ENCODE measurements around the gene TEAD1. TPM values are rescaled to one million over a fixed set of nuclear protein-coding genes. Genes with fewer than 3 reads are reported as not detected.
A peak's percentile ranks its signal among the peaks of the same experiment; 100 is the strongest.

TEAD1 gene
- total RNA-seq, 6 donors from 2014 or later, result 53.5 to 141 (median 80.2) TPM

DNA sequence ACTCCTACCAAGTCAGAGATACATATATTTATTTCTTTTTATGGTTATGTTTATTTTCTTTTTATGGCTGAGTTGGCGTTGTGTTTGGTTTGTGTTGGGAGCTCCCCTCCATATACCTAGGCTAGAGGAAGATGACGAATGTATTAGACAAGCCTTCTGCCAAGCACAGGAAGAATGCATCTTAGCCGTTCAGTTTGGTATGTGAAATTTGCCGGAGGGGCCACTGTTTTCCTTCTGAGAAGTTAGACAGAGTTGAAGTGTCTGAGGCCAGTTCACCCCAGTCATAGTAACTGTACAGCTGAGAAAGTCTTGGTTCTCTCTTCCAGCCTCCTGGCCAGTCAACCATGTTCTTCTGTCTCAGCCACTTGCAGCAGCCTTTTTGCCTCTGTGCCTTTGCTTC is 29.8 kb downstream of the TEAD1 start:
- no peak overlapping the region for H3K4me3 ChIP-seq
- TF ChIP-seq POLR2AphosphoS5 (IDR thresholded peaks at IDR 0.05), result no peak
- TF ChIP-seq, protein P1, sequence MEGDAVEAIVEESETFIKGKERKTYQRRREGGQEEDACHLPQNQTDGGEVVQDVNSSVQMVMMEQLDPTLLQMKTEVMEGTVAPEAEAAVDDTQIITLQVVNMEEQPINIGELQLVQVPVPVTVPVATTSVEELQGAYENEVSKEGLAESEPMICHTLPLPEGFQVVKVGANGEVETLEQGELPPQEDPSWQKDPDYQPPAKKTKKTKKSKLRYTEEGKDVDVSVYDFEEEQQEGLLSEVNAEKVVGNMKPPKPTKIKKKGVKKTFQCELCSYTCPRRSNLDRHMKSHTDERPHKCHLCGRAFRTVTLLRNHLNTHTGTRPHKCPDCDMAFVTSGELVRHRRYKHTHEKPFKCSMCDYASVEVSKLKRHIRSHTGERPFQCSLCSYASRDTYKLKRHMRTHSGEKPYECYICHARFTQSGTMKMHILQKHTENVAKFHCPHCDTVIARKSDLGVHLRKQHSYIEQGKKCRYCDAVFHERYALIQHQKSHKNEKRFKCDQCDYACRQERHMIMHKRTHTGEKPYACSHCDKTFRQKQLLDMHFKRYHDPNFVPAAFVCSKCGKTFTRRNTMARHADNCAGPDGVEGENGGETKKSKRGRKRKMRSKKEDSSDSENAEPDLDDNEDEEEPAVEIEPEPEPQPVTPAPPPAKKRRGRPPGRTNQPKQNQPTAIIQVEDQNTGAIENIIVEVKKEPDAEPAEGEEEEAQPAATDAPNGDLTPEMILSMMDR (IDR thresholded peaks at IDR 0.05), result no peak
- no peak for TF ChIP-seq POLR2A (IDR thresholded peaks at IDR 0.05)
- no peak for TF ChIP-seq EP300 (IDR thresholded peaks at IDR 0.05)
- H3K27ac ChIP-seq, result no peak overlapping the region
- H3K36me3 ChIP-seq, result no peaks in the 10 kb centered on the region
- no peaks in the 10 kb centered on the region for H3K9me3 ChIP-seq
- DNase-seq (no peak), ATAC-seq (ENCODE audit: low FRiP score in 2 of 2) (no peak)
- no peaks in the 10 kb centered on the region for H3K27me3 ChIP-seq
- H3K4me1 ChIP-seq, result peaks cover 9 to 39% (median 27%) of the 10 kb centered on the region in 4 donors
- 63 to 73% methylated on average over 4 of the region's 4 CpGs for WGBS, 2 donors

GRCh38 chr11:12705874-12706273 is 31.7 kb downstream of the TEAD1 start:
- no peak for ATAC-seq (ENCODE audit: low FRiP score in 2 of 2)
- Histone ChIP-seq H3K27ac (peak overlapping the region in 3 of 4 donors; percentile 19 to 55 (median 38)), H3K27me3 (no peaks in the 10 kb centered on the region), H3K9me3 (no peaks in the 10 kb centered on the region), H3K4me3 (no peak overlapping the region), H3K4me1 (peaks cover 6 to 35% (median 25%) of the 10 kb centered on the region in 4 donors), H3K36me3 (no peaks in the 10 kb centered on the region)
- TF ChIP-seq POLR2AphosphoS5 (IDR thresholded peaks at IDR 0.05) (peak in 1 of 2 donors; percentile 16), EP300 (IDR thresholded peaks at IDR 0.05) (peak in 1 of 4 donors; percentile 39), POLR2A (IDR thresholded peaks at IDR 0.05) (no peak)
- DNase-seq, result no peak
- 41 to 55% methylated on average over 3 of the region's 3 CpGs for WGBS, 2 donors

GRCh38 chr11:12706545-12707499 is 32.6 kb downstream of the TEAD1 start:
- DNase-seq (peak in 1 of 2 donors; percentile 36), ATAC-seq (ENCODE audit: low FRiP score in 2 of 2) (no peak)
- no peaks in the 10 kb centered on the region for H3K9me3 ChIP-seq
- peak overlapping the region; percentile 19 to 55 (median 33) for H3K27ac ChIP-seq
- peaks cover 6 to 28% (median 21%) of the 10 kb centered on the region in 4 donors for H3K4me1 ChIP-seq
- 61 to 64% methylated on average over 9 of the region's 9 CpGs for WGBS, 2 donors
- no peak overlapping the region for H3K4me3 ChIP-seq
- TF ChIP-seq POLR2A (IDR thresholded peaks at IDR 0.05), result no peak
- TF ChIP-seq, protein P1 (IDR thresholded peaks at IDR 0.05), result no peak
- no peak for TF ChIP-seq EP300 (IDR thresholded peaks at IDR 0.05)
- no peak for TF ChIP-seq POLR2AphosphoS5 (IDR thresholded peaks at IDR 0.05)
- no peaks in the 10 kb centered on the region for H3K27me3 ChIP-seq
- no peaks in the 10 kb centered on the region for H3K36me3 ChIP-seq

DNA sequence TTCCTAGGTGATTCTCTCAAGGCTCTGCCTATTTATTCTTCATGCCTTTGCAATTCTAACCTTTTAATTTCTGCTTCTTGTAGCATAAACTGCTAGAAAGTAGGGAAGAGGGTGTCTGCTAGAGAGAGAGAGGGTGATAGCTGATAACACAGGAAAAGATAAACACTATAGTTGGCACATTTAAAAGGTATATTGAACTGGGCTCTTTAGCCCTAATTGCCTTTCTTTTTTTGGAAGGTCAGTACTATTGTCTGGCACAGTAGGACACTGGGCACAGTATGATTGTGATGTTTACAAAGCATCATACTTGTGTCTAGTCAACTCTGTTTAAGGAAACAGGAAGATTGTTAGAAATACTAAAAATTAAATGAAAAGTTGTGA is 33.3 kb downstream of the TEAD1 start:
- Histone ChIP-seq H3K27me3 (no peaks in the 10 kb centered on the region), H3K36me3 (no peaks in the 10 kb centered on the region), H3K4me3 (no peak overlapping the region), H3K27ac (no peak overlapping the region), H3K4me1 (peaks cover 6 to 28% (median 21%) of the 10 kb centered on the region in 4 donors), H3K9me3 (no peaks in the 10 kb centered on the region)
- TF ChIP-seq POLR2AphosphoS5 (IDR thresholded peaks at IDR 0.05), result no peak
- no peak for TF ChIP-seq POLR2A (IDR thresholded peaks at IDR 0.05)
- no peak for TF ChIP-seq EP300 (IDR thresholded peaks at IDR 0.05)
- TF ChIP-seq, protein P1 (IDR thresholded peaks at IDR 0.05), result no peak
- no peak for ATAC-seq (ENCODE audit: low FRiP score in 2 of 2)
- no peak for DNase-seq

DNA sequence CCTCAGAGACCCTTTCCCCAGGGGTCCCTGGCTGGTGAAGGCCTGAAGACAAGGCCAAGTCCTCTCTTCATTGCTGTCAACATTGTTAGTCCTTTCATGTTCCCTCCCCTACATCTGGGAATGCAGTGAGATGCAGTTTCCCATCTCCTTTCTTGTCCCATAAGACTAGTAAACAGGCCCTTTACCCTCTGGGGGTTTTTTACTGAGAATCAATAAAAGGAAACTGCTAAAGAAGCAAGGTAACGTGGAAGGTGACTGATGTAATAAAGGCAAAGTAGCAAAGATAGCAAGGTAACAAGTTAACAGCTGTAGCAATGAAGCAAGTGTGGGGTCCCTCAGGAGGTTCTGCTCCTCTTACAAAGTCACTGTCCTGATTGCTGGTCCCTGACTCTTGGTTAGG is 37.3 kb downstream of the TEAD1 start:
- Histone ChIP-seq H3K4me1 (peaks cover 19 to 26% (median 22%) of the 10 kb centered on the region in 4 donors), H3K27ac (no peak overlapping the region), H3K9me3 (no peaks in the 10 kb centered on the region), H3K27me3 (no peaks in the 10 kb centered on the region), H3K4me3 (no peak overlapping the region), H3K36me3 (no peaks in the 10 kb centered on the region)
- TF ChIP-seq POLR2A (IDR thresholded peaks at IDR 0.05) (no peak), POLR2AphosphoS5 (IDR thresholded peaks at IDR 0.05) (no peak), EP300 (IDR thresholded peaks at IDR 0.05) (no peak)
- TF ChIP-seq, protein P1 (IDR thresholded peaks at IDR 0.05), result no peak
- DNase-seq (no peak), ATAC-seq (ENCODE audit: low FRiP score in 2 of 2) (no peak)
- 95 to 96% methylated on average over 1 of the region's 1 CpG for WGBS, 2 donors
